Measurements from ENCODE around the gene SYS1. TPM values are rescaled to one million over a fixed set of nuclear protein-coding genes. Genes with fewer than 3 reads are reported as not detected.

Gene SYS1
- total RNA-seq, 2 donors from 2014 or later, result 29.3 to 57.4 TPM

GRCh38 chr20:45339799-45340198, 23.2 kb upstream of the SYS1 start:
- no peaks in the 10 kb centered on the region for H3K27me3 ChIP-seq (replicated peaks; ENCODE audit: insufficient read depth)
- H3K4me3 ChIP-seq, result no peak overlapping the region
- no peaks in the 10 kb centered on the region for H3K36me3 ChIP-seq
- peak overlapping the region; percentile 92 to 94 for H3K27ac ChIP-seq
- no peaks in the 10 kb centered on the region for H3K9me3 ChIP-seq
- WGBS, result 70% methylated on average over 2 of the region's 2 CpGs
- no peak for DNase-seq (ENCODE audit: low spot score)
- intact Hi-C loops (cut with DNase I), result no loop called here
- H3K4me1 ChIP-seq (replicated peaks), result peaks cover 26% of the 10 kb centered on the region
- TF ChIP-seq CTCF (IDR thresholded peaks at IDR 0.05) (no peak), POLR2A (IDR thresholded peaks at IDR 0.05) (no peak), POLR2AphosphoS5 (IDR thresholded peaks at IDR 0.05) (no peak)

GRCh38 chr20:45340236-45340847, 22.6 kb upstream of the SYS1 start:
- H3K27ac ChIP-seq, result peak overlapping the region; percentile 92 to 94
- H3K36me3 ChIP-seq, result no peaks in the 10 kb centered on the region
- intact Hi-C loops (cut with DNase I), result no loop called here
- TF ChIP-seq POLR2AphosphoS5 (IDR thresholded peaks at IDR 0.05) (no peak), CTCF (IDR thresholded peaks at IDR 0.05) (no peak), POLR2A (IDR thresholded peaks at IDR 0.05) (no peak)
- no peaks in the 10 kb centered on the region for H3K9me3 ChIP-seq
- H3K4me1 ChIP-seq (replicated peaks), result peaks cover 31% of the 10 kb centered on the region
- DNase-seq (ENCODE audit: low spot score), result no peak
- H3K4me3 ChIP-seq, result no peak overlapping the region
- 44% methylated on average over 5 of the region's 5 CpGs for WGBS
- H3K27me3 ChIP-seq (replicated peaks; ENCODE audit: insufficient read depth), result no peaks in the 10 kb centered on the region

- Histone ChIP-seq H3K27me3 (replicated peaks; ENCODE audit: insufficient read depth) (no peaks in the 10 kb centered on the region), H3K4me3 (no peak overlapping the region), H3K27ac (peak overlapping the region; percentile 92 to 94), H3K36me3 (no peaks in the 10 kb centered on the region), H3K4me1 (replicated peaks) (peaks cover 32% of the 10 kb centered on the region), H3K9me3 (no peaks in the 10 kb centered on the region)
- WGBS, result 18% methylated on average over 1 of the region's 1 CpG
- intact Hi-C loops (cut with DNase I), result no loop called here
- DNase-seq (ENCODE audit: low spot score), result no peak
- no peak for TF ChIP-seq CTCF (IDR thresholded peaks at IDR 0.05)
- TF ChIP-seq POLR2A (IDR thresholded peaks at IDR 0.05), result no peak
- TF ChIP-seq POLR2AphosphoS5 (IDR thresholded peaks at IDR 0.05), result no peak
Observed at GRCh38 chr20:45340951-45341350, 22.0 kb upstream of the SYS1 start.

GRCh38 chr20:45341579-45341938, 21.4 kb upstream of the SYS1 start:
- WGBS, result 31% methylated on average over 3 of the region's 3 CpGs
- Histone ChIP-seq H3K4me3 (no peak overlapping the region), H3K4me1 (replicated peaks) (peaks cover 32% of the 10 kb centered on the region), H3K27me3 (replicated peaks; ENCODE audit: insufficient read depth) (no peaks in the 10 kb centered on the region), H3K27ac (peak overlapping the region; percentile 92 to 94), H3K9me3 (no peaks in the 10 kb centered on the region), H3K36me3 (no peaks in the 10 kb centered on the region)
- intact Hi-C loops (cut with DNase I), result no loop called here
- DNase-seq (ENCODE audit: low spot score), result no peak
- TF ChIP-seq POLR2A (IDR thresholded peaks at IDR 0.05) (no peak), POLR2AphosphoS5 (IDR thresholded peaks at IDR 0.05) (no peak), CTCF (IDR thresholded peaks at IDR 0.05) (no peak)

Data from prostate gland (tissue), 2 donors.